ENCODE results near the gene TMEM198.

TMEM198 gene

DNA sequence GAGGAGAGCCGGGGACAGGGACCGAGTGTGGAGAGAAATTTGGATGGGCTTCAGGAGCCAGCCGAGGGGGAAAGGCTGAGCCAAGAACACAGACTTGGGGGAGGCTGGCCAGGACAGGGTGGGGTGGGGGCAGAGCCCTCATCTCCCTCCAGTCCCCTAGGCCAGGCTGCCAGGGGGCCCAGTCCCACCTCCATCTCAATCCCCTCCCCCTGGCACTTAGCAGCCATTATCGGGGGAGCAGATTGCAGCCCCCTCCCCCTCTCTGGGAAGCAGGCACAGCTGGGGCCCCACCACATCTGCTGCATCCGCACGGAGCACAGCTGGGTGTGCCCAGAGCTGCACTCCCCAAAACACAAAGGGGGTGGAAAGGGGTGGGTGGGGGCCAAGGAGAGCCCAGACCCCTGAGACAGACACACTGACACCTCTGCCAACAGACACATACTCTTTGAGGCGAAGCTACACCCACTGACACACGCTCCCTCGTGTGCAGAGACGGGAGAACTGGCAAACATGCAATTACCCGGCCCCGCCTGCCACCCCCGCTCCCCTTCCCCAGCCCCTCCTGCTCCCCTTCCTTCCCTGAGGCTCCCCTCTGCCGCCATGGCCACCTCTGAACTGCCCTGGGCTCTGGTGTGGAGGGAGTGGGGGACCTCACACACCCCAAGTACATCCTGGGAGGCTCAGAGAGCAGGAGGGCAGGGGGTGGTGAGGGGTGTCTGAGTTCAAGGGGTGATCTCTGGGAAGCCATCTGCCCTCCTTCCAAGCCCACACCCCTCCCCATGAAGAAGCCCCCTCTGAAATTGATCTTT, 34.7 kb upstream of the TMEM198 start:
- no peak for DNase-seq (ENCODE audit: low read depth)
- H3K4me3 ChIP-seq (ENCODE audit: low read depth, low read length): no peak overlapping the region
- in situ Hi-C loops (cut with HindIII; ENCODE audit: low sequenced_read_pairs): no loop called here
- TF ChIP-seq, protein P1, sequence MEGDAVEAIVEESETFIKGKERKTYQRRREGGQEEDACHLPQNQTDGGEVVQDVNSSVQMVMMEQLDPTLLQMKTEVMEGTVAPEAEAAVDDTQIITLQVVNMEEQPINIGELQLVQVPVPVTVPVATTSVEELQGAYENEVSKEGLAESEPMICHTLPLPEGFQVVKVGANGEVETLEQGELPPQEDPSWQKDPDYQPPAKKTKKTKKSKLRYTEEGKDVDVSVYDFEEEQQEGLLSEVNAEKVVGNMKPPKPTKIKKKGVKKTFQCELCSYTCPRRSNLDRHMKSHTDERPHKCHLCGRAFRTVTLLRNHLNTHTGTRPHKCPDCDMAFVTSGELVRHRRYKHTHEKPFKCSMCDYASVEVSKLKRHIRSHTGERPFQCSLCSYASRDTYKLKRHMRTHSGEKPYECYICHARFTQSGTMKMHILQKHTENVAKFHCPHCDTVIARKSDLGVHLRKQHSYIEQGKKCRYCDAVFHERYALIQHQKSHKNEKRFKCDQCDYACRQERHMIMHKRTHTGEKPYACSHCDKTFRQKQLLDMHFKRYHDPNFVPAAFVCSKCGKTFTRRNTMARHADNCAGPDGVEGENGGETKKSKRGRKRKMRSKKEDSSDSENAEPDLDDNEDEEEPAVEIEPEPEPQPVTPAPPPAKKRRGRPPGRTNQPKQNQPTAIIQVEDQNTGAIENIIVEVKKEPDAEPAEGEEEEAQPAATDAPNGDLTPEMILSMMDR (IDR thresholded peaks at IDR 0.05; ENCODE audit: low read depth, low read length, missing control alignments): no peak

- DNase-seq (ENCODE audit: low read depth): no peak
- TF ChIP-seq, protein P1 (IDR thresholded peaks at IDR 0.05; ENCODE audit: low read depth, low read length, missing control alignments): peak; percentile 81
- no peak overlapping the region for H3K4me3 ChIP-seq (ENCODE audit: low read depth, low read length)
- in situ Hi-C loops (cut with HindIII; ENCODE audit: low sequenced_read_pairs): no loop called here
Observed at GRCh38 chr2:219509780-219510511, 33.9 kb upstream of the TMEM198 start.

GRCh38 chr2:219510512-219511135, 33.2 kb upstream of the TMEM198 start:
- TF ChIP-seq, protein P1 (IDR thresholded peaks at IDR 0.05; ENCODE audit: low read depth, low read length, missing control alignments): no peak
- DNase-seq (ENCODE audit: low read depth): no peak
- H3K4me3 ChIP-seq (ENCODE audit: low read depth, low read length): no peak overlapping the region
- in situ Hi-C loops (cut with HindIII; ENCODE audit: low sequenced_read_pairs): no loop called here

DNA sequence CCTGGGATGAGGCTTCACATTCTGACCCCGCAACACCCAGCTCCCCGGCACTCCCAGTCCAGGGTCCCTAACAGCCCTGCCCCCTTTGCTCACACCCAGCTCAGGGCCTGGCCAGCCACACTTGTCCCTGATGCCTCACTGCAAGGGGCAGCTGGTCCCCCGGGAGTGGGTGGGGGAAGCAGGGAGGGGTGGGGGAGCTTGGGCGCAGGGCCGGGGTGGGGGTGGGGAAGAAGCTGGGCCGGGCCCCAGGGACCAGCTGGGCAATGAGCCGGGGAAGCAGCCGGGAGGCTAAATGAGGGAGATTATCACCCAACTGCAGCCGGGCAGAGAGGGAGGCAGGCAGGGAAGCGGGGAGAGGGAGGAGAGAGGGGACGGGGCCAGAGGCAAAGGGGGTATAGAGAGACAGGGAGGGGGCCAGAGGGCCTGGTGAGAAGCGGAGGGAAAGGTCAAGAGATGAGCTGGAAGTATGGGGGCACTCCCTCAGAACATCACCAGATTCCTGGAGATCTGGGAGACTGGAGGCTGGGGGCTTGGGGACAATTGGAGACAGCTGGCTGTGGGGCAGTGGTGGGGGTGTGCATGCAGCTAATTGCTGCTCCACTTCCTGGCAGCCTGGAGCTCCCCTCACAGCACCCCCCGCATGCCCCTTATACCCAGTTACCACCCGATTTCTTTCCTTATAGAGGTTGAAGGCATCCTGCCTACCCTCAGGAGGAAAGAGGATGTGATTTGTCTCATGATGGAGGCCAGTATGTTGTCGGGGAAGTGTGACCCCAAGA, 32.1 kb upstream of the TMEM198 start:
- in situ Hi-C loops (cut with HindIII; ENCODE audit: low sequenced_read_pairs): no loop called here
- DNase-seq (ENCODE audit: low read depth): no peak
- TF ChIP-seq, protein P1 (IDR thresholded peaks at IDR 0.05; ENCODE audit: low read depth, low read length, missing control alignments): no peak
- no peak overlapping the region for H3K4me3 ChIP-seq (ENCODE audit: low read depth, low read length)

- in situ Hi-C loops (cut with HindIII; ENCODE audit: low sequenced_read_pairs): no loop called here
- TF ChIP-seq, protein P1 (IDR thresholded peaks at IDR 0.05; ENCODE audit: low read depth, low read length, missing control alignments): no peak
- no peak for DNase-seq (ENCODE audit: low read depth)
- no peak overlapping the region for H3K4me3 ChIP-seq (ENCODE audit: low read depth, low read length)
Observed at GRCh38 chr2:219512524-219513216, 31.2 kb upstream of the TMEM198 start.

Data from astrocyte of the cerebellum (primary cell).